HepG2 (cell line): Measurements from ENCODE around the gene GLB1L. TPM values are rescaled to one million over a fixed set of nuclear protein-coding genes. Genes with fewer than 3 reads are reported as not detected.

ENCODE experiments used
- CCAR2 ChIP-seq: fragments of 200-400 bp; formaldehyde crosslinking; optimal IDR thresholded peaks from 2 replicates; pipeline ENCODE3; 2018; ENCODE audit warnings: low read depth, mild to moderate bottlenecking, low read length, moderate library complexity
- CREB1 ChIP-seq, 2 experiments: fragments of 450-650 bp in 1 of 2; IDR thresholded peaks; 2 replicates each; pipeline ENCODE4 v1.6.1; 2016 to 2017; ENCODE audit warnings: control low read depth in 1 of 2, mild to moderate bottlenecking in 1 of 2, missing compliant biosample characterization in 1 of 2, missing genetic modification characterization in 1 of 2
- MEIS1 ChIP-seq: sonication (generic); formaldehyde crosslinking; IDR thresholded peaks from 2 replicates; pipeline ENCODE4 v1.9.0; 2021; ENCODE audit warnings: mild to moderate bottlenecking, missing genetic modification reagents, moderate library complexity, borderline replicate concordance
- NFIC ChIP-seq: IDR thresholded peaks from 2 replicates; pipeline ENCODE4 v1.6.1; 2012; ENCODE audit warnings: mild to moderate bottlenecking, low read length, inconsistent platforms
- SMARCC2 ChIP-seq: fragments of 450-650 bp; IDR thresholded peaks from 2 replicates; pipeline ENCODE4 v1.6.1; 2017; ENCODE audit warnings: antibody characterized with exemption, mild to moderate bottlenecking
- ZKSCAN8 ChIP-seq: IDR thresholded peaks from 2 replicates; pipeline ENCODE4 v1.6.1; 2016; ENCODE audit warnings: borderline replicate concordance, missing genetic modification reagents, missing compliant biosample characterization
- ZNF543 ChIP-seq: sonication (generic); formaldehyde crosslinking; IDR thresholded peaks from 2 replicates; pipeline ENCODE4 v1.4.0; 2020; ENCODE audit warnings: mild to moderate bottlenecking, missing genetic modification reagents
- polyA plus RNA-seq, 8 experiments: library from polyadenylated mRNA; depleted of rRNA in 3 of 8; stranded (reverse) in 7 of 8; unstranded in 1 of 8; fragments of >200 nt; fragmentation: Illumina TruSeq in 4 of 8; extraction: Trizol in 4 of 8; gene quantifications; 2 replicates each; pipeline versions ENCODE4 v1.2.1 to v1.2.3, GENCODE V29; 2011 to 2016; ENCODE audit warnings: low read depth in 4 of 8, missing spikeins in 1 of 8, mixed read lengths in 1 of 8; ENCODE audit not compliant: insufficient read depth in 1 of 8
- total RNA-seq, 5 experiments: library from RNA; depleted of rRNA; stranded (reverse); fragments of >200 nt; fragmentation: Illumina TruSeq; extraction: Trizol; gene quantifications; 2 replicates each; pipeline ENCODE4 v1.2.3, GENCODE V29; 2016; ENCODE audit warnings: low read depth in 1 of 5
- TF ChIP-seq, protein P1 (sequence below): sonication (generic); formaldehyde crosslinking; IDR thresholded peaks from 2 replicates; pipeline ENCODE4; 2020; ENCODE audit warnings: missing genetic modification reagents, mild to moderate bottlenecking, borderline replicate concordance
- TF ChIP-seq, protein P2 (sequence below): sonication (generic); formaldehyde crosslinking; conservative IDR thresholded peaks from 2 replicates; pipeline ENCODE4 v1.8.0; 2022; ENCODE audit warnings: missing genetic modification reagents
- TF ChIP-seq, protein P3 (sequence below): sonication (generic); formaldehyde crosslinking; IDR thresholded peaks from 2 replicates; pipeline ENCODE4 v1.5.1; 2020; ENCODE audit warnings: mild to moderate bottlenecking, missing genetic modification reagents, borderline replicate concordance
- TF ChIP-seq, protein P4 (sequence below): sonication (generic); formaldehyde crosslinking; IDR thresholded peaks from 2 replicates; pipeline ENCODE4 v1.8.1; 2023; ENCODE audit warnings: mild to moderate bottlenecking, missing genetic modification reagents

The GLB1L gene
- total and polyA plus RNA-seq, 2 of the 13 experiments (the other 11 are each of a cell fraction or from before 2014, with no cell fraction given) = 6.8 to 7.3 TPM

DNA sequence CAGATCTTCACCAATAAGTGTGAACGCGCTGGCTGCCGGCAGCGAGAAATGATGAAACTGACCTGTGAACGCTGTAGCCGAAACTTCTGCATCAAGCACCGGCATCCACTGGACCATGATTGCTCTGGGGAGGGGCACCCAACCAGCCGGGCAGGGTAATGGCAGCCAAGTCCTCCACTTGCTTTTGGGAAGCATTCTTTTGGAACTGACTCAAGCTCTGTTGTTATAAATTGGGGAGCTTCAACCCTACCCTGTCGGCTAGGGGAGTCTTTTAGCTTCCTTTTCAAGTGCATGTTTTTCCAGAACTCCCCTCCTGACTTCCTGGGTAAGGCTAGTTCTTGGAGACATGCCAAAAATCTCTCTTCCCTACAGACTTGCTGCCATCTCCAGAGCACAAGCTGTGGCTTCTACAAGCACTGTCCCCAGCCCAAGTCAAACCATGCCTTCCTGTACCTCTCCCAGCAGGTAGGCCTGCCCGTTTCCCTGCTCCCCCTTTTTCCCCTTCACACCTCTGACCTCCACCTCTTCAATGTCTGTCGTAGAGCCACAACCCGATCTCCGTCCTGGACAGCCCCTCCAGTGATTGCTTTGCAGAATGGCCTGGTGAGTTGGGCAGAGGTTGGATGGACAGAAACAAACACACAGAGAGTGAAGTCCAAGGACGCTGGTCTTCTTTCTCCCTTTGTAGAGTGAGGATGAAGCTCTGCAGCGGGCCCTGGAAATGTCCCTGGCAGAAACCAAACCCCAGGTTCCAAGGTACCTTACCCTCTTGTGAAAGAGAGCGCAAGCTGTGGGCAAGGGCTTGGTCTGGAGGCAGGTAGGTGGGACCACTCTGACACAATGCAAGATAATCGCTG lies 37.1 kb downstream of the GLB1L start (continued):
- TF ChIP-seq, protein P1, sequence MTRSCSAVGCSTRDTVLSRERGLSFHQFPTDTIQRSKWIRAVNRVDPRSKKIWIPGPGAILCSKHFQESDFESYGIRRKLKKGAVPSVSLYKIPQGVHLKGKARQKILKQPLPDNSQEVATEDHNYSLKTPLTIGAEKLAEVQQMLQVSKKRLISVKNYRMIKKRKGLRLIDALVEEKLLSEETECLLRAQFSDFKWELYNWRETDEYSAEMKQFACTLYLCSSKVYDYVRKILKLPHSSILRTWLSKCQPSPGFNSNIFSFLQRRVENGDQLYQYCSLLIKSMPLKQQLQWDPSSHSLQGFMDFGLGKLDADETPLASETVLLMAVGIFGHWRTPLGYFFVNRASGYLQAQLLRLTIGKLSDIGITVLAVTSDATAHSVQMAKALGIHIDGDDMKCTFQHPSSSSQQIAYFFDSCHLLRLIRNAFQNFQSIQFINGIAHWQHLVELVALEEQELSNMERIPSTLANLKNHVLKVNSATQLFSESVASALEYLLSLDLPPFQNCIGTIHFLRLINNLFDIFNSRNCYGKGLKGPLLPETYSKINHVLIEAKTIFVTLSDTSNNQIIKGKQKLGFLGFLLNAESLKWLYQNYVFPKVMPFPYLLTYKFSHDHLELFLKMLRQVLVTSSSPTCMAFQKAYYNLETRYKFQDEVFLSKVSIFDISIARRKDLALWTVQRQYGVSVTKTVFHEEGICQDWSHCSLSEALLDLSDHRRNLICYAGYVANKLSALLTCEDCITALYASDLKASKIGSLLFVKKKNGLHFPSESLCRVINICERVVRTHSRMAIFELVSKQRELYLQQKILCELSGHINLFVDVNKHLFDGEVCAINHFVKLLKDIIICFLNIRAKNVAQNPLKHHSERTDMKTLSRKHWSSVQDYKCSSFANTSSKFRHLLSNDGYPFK (CRISPR knock-in tag) = peak; percentile 67; the same call in 1 of the 2 replicates
- TF ChIP-seq, protein P2, sequence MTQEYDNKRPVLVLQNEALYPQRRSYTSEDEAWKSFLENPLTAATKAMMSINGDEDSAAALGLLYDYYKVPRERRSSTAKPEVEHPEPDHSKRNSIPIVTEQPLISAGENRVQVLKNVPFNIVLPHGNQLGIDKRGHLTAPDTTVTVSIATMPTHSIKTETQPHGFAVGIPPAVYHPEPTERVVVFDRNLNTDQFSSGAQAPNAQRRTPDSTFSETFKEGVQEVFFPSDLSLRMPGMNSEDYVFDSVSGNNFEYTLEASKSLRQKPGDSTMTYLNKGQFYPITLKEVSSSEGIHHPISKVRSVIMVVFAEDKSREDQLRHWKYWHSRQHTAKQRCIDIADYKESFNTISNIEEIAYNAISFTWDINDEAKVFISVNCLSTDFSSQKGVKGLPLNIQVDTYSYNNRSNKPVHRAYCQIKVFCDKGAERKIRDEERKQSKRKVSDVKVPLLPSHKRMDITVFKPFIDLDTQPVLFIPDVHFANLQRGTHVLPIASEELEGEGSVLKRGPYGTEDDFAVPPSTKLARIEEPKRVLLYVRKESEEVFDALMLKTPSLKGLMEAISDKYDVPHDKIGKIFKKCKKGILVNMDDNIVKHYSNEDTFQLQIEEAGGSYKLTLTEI (CRISPR knock-in tag) = no peak
- no peak for TF ChIP-seq CREB1 (IDR thresholded peaks at IDR 0.05)
- TF ChIP-seq CREB1 (CRISPR knock-in tag; IDR thresholded peaks at IDR 0.05) = peak; percentile 73
- TF ChIP-seq CCAR2 = peak; percentile 26
- TF ChIP-seq ZKSCAN8 (CRISPR knock-in tag) = peak; percentile 93
- TF ChIP-seq MEIS1 (CRISPR knock-in tag) = 0 out of 2 replicates have a peak, but pooled peaks have one; percentile 33
- peak; percentile 80; the same call in 1 of the 2 replicates for TF ChIP-seq NFIC
- TF ChIP-seq, protein P3, sequence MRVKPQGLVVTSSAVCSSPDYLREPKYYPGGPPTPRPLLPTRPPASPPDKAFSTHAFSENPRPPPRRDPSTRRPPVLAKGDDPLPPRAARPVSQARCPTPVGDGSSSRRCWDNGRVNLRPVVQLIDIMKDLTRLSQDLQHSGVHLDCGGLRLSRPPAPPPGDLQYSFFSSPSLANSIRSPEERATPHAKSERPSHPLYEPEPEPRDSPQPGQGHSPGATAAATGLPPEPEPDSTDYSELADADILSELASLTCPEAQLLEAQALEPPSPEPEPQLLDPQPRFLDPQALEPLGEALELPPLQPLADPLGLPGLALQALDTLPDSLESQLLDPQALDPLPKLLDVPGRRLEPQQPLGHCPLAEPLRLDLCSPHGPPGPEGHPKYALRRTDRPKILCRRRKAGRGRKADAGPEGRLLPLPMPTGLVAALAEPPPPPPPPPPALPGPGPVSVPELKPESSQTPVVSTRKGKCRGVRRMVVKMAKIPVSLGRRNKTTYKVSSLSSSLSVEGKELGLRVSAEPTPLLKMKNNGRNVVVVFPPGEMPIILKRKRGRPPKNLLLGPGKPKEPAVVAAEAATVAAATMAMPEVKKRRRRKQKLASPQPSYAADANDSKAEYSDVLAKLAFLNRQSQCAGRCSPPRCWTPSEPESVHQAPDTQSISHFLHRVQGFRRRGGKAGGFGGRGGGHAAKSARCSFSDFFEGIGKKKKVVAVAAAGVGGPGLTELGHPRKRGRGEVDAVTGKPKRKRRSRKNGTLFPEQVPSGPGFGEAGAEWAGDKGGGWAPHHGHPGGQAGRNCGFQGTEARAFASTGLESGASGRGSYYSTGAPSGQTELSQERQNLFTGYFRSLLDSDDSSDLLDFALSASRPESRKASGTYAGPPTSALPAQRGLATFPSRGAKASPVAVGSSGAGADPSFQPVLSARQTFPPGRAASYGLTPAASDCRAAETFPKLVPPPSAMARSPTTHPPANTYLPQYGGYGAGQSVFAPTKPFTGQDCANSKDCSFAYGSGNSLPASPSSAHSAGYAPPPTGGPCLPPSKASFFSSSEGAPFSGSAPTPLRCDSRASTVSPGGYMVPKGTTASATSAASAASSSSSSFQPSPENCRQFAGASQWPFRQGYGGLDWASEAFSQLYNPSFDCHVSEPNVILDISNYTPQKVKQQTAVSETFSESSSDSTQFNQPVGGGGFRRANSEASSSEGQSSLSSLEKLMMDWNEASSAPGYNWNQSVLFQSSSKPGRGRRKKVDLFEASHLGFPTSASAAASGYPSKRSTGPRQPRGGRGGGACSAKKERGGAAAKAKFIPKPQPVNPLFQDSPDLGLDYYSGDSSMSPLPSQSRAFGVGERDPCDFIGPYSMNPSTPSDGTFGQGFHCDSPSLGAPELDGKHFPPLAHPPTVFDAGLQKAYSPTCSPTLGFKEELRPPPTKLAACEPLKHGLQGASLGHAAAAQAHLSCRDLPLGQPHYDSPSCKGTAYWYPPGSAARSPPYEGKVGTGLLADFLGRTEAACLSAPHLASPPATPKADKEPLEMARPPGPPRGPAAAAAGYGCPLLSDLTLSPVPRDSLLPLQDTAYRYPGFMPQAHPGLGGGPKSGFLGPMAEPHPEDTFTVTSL (CRISPR knock-in tag) = peak; percentile 45; the same call in 1 of the 2 replicates
- TF ChIP-seq ZNF543 (CRISPR knock-in tag) = no peak
- TF ChIP-seq SMARCC2 = no peak
- TF ChIP-seq, protein P4, sequence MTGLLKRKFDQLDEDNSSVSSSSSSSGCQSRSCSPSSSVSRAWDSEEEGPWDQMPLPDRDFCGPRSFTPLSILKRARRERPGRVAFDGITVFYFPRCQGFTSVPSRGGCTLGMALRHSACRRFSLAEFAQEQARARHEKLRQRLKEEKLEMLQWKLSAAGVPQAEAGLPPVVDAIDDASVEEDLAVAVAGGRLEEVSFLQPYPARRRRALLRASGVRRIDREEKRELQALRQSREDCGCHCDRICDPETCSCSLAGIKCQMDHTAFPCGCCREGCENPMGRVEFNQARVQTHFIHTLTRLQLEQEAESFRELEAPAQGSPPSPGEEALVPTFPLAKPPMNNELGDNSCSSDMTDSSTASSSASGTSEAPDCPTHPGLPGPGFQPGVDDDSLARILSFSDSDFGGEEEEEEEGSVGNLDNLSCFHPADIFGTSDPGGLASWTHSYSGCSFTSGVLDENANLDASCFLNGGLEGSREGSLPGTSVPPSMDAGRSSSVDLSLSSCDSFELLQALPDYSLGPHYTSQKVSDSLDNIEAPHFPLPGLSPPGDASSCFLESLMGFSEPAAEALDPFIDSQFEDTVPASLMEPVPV = no peak; the same call in 1 of the 2 replicates
